DLD1 (cell line): ENCODE data around the gene TMSB15B.
"Not testable (repeated sequence)": the region's sequence is repeated elsewhere in the genome, so short reads cannot be mapped to it uniquely, and the experiment has no call there.

ENCODE experiments used
- in situ Hi-C: cut with HindIII; loops from 2 replicates; pipeline ENCODE4 v1.10.0; 2017; ENCODE audit warnings: low sequenced_read_pairs

Gene TMSB15B

GRCh38 chrX:103962411-103963278, at the start of gene TMSB15B:
TSS of gene TMSB15B (plus strand) at chrX:103962627.
- in situ Hi-C loops, result not testable (repeated sequence)

- in situ Hi-C loops, result no loop called here
Measured at GRCh38 chrX:103913356-103914020, 48.9 kb upstream of the TMSB15B start.

GRCh38 chrX:103918050-103918449, 44.4 kb upstream of the TMSB15B start:
- in situ Hi-C loops, result no loop called here

GRCh38 chrX:103918571-103919269, 43.7 kb upstream of the TMSB15B start:
- in situ Hi-C loops, result no loop called here

GRCh38 chrX:103919270-103919637, 43.2 kb upstream of the TMSB15B start:
- in situ Hi-C loops, result no loop called here

- in situ Hi-C loops, result not testable (repeated sequence)
Measured at GRCh38 chrX:103920515-103920914, 41.9 kb upstream of the TMSB15B start.

- in situ Hi-C loops, result no loop called here
Measured at GRCh38 chrX:103927030-103927429, 35.4 kb upstream of the TMSB15B start.

- in situ Hi-C loops, result no loop called here
Measured at GRCh38 chrX:103927633-103928032, 34.8 kb upstream of the TMSB15B start.

- in situ Hi-C loops, result no loop called here
Measured at GRCh38 chrX:103932133-103932532, 30.3 kb upstream of the TMSB15B start.

- in situ Hi-C loops, result not testable (repeated sequence)
Measured at GRCh38 chrX:103940257-103940656, 22.2 kb upstream of the TMSB15B start.

GRCh38 chrX:103941201-103941975, 21.0 kb upstream of the TMSB15B start:
- in situ Hi-C loops, result no loop called here

- in situ Hi-C loops, result no loop called here
Measured at GRCh38 chrX:103949506-103949905, 12.9 kb upstream of the TMSB15B start.

GRCh38 chrX:103953353-103953752, 9.1 kb upstream of the TMSB15B start:
- in situ Hi-C loops, result no loop called here

- in situ Hi-C loops, result no loop called here
Measured at GRCh38 chrX:103954259-103954658, 8.2 kb upstream of the TMSB15B start.

GRCh38 chrX:103960599-103960998, 1.8 kb upstream of the TMSB15B start:
- in situ Hi-C loops, result not testable (repeated sequence)

- in situ Hi-C loops, result not testable (repeated sequence)
Measured at GRCh38 chrX:103983508-103983907, 21.1 kb downstream of the TMSB15B start.

GRCh38 chrX:103999234-103999633, 36.8 kb downstream of the TMSB15B start:
- in situ Hi-C loops, result no loop called here

GRCh38 chrX:104008831-104009230, 46.4 kb downstream of the TMSB15B start:
- in situ Hi-C loops, result no loop called here

GRCh38 chrX:104013158-104013557, 50.7 kb downstream of the TMSB15B start:
- in situ Hi-C loops, result no loop called here

- in situ Hi-C loops, result no loop called here
Measured at GRCh38 chrX:104013606-104014005, 51.2 kb downstream of the TMSB15B start, which contains the start of gene H2BW1. TSS of gene H2BW1 (minus strand) at chrX:104013708. CDS start at chrX:104013576, 132 bp downstream.

- in situ Hi-C loops, result not testable (repeated sequence)
Measured at GRCh38 chrX:104015576-104015975, 53.1 kb downstream of the TMSB15B start.
